AG04450 (cell line): ENCODE data around the gene LMX1A. TPM values are rescaled to one million over a fixed set of nuclear protein-coding genes. Genes with fewer than 3 reads are reported as not detected.

ENCODE experiments used
- CTCF ChIA-PET: fragments of 300-600, 350-600 bp; formaldehyde crosslinking; extraction: SDS; loops from one replicate; lab custom pipeline; 2022; ENCODE audit warnings: antibody characterized with exemption, inconsistent platforms; lab: Charles Lee
- POLR2A ChIA-PET: fragments of 350-600 bp; formaldehyde crosslinking; extraction: SDS; loops from one replicate; lab custom pipeline; 2021; ENCODE audit warnings: antibody characterized with exemption, inconsistent platforms; lab: Yijun Ruan, JAX
- DNase-seq: peaks from one replicate; pipeline ENCODE4 v3.0.0-alpha.2; 2011; ENCODE audit warnings: low read depth, low spot score
- H3K27ac ChIP-seq: one replicate; pipeline ENCODE4 v1.5.1; 2012; ENCODE audit warnings: low read depth, low read length, control low read depth
- H3K27me3 ChIP-seq: one replicate; pipeline ENCODE4 v1.6.0; 2012; ENCODE audit warnings: low read length; ENCODE audit not compliant: control insufficient read depth, insufficient read depth
- H3K4me3 ChIP-seq: 2 replicates; pipeline ENCODE4 v1.5.1; 2011; ENCODE audit warnings: mild to moderate bottlenecking, low read depth, low read length, control low read depth
- H3K9me3 ChIP-seq: 2 replicates; pipeline ENCODE4 v1.5.1; 2012; ENCODE audit warnings: low read length; ENCODE audit not compliant: control insufficient read depth, insufficient read depth
- CTCF ChIP-seq: IDR thresholded peaks from 2 replicates; pipeline ENCODE4 v1.5.1; 2011; ENCODE audit warnings: low read depth, low read length, control low read depth, inconsistent platforms
- polyA plus RNA-seq: library from polyadenylated mRNA; depleted of rRNA; stranded (reverse); fragments of >200 nt; gene quantifications from 2 replicates; pipeline ENCODE4 v1.2.3, GENCODE V29; 2011

LMX1A gene
- polyA plus RNA-seq, 1 experiment: not detected

- POLR2A ChIA-PET: no interaction called here
- CTCF ChIA-PET: interaction anchor here (0.7 to 6.2 kb wide), 3 partner anchors 12 to 518 kb away, joined by 3 to 223 read pairs (median 3); no protein-coding TSS in a partner anchor
- TF ChIP-seq CTCF: no peak
- H3K27ac ChIP-seq: no peak overlapping the region
- H3K4me3 ChIP-seq: no peak overlapping the region
- DNase-seq: no peak
- H3K27me3 ChIP-seq: peaks cover 16% of the 10 kb centered on the region
- no peaks in the 10 kb centered on the region for H3K9me3 ChIP-seq
Measured at GRCh38 chr1:165395901-165396300, 39.4 kb upstream of the LMX1A start.

GRCh38 chr1:165395478-165395877 lies 39.0 kb upstream of the LMX1A start:
- no peak for DNase-seq
- H3K9me3 ChIP-seq: no peaks in the 10 kb centered on the region
- CTCF ChIA-PET: interaction anchor here (0.7 to 6.2 kb wide), 3 partner anchors 11 to 518 kb away, joined by 3 to 223 read pairs (median 3); no protein-coding TSS in a partner anchor
- no peak for TF ChIP-seq CTCF
- H3K27me3 ChIP-seq: peaks cover 16% of the 10 kb centered on the region
- no peak overlapping the region for H3K27ac ChIP-seq
- H3K4me3 ChIP-seq: no peak overlapping the region
- POLR2A ChIA-PET: no interaction called here

GRCh38 chr1:165392634-165393571 lies 36.4 kb upstream of the LMX1A start:
- POLR2A ChIA-PET: interaction anchor here (1.0 kb wide), 1 partner anchor 205 kb away, joined by 3 read pairs; no protein-coding TSS in a partner anchor
- CTCF ChIA-PET: interaction anchor here (0.6 to 6.2 kb wide), 22 partner anchors 7 to 207 kb away, joined by 3 to 223 read pairs (median 6); no protein-coding TSS in a partner anchor
- TF ChIP-seq CTCF: peak; percentile 95
- no peaks in the 10 kb centered on the region for H3K9me3 ChIP-seq
- peaks cover 17% of the 10 kb centered on the region for H3K27me3 ChIP-seq
- no peak overlapping the region for H3K4me3 ChIP-seq
- H3K27ac ChIP-seq: no peak overlapping the region
- peak; percentile 72 for DNase-seq

GRCh38 chr1:165389609-165390008 lies 33.1 kb upstream of the LMX1A start:
- ChIA-PET CTCF (interaction anchor here (2.4 kb wide), 1 partner anchor 203 kb away, joined by 12 read pairs; no protein-coding TSS in a partner anchor), POLR2A (no interaction called here)
- Histone ChIP-seq H3K27ac (no peak overlapping the region), H3K27me3 (peaks cover 11% of the 10 kb centered on the region), H3K4me3 (no peak overlapping the region), H3K9me3 (no peaks in the 10 kb centered on the region)
- TF ChIP-seq CTCF: no peak
- DNase-seq: no peak

GRCh38 chr1:165387961-165388360 lies 31.4 kb upstream of the LMX1A start:
- peaks cover 11% of the 10 kb centered on the region for H3K27me3 ChIP-seq
- H3K9me3 ChIP-seq: no peaks in the 10 kb centered on the region
- DNase-seq: no peak
- ChIA-PET POLR2A (no interaction called here), CTCF (interaction anchor here (1.4 kb wide), 1 partner anchor 21 kb away, joined by 7 read pairs; no protein-coding TSS in a partner anchor)
- no peak overlapping the region for H3K27ac ChIP-seq
- TF ChIP-seq CTCF: no peak
- no peak overlapping the region for H3K4me3 ChIP-seq
